RPMI7951 (cell line): ENCODE results near the gene RPL32. TPM values are rescaled to one million over a fixed set of nuclear protein-coding genes. Genes with fewer than 3 reads are reported as not detected.
A peak's percentile ranks its signal among the peaks of the same experiment; 100 is the strongest.
"Not testable (repeated sequence)": the region's sequence is repeated elsewhere in the genome, so short reads cannot be mapped to it uniquely, and the experiment has no call there.

Source experiments
- DNase-seq: peaks from one replicate; pipeline ENCODE4 v3.0.0-alpha.2; 2012; ENCODE audit warnings: low read depth
- total RNA-seq: library from RNA; depleted of rRNA; stranded (reverse); fragments of >200 nt; shearing (Covaris generic); gene quantifications from 2 replicates; pipeline ENCODE4 v1.2.3, GENCODE V29; 2014

RPL32 gene
- total RNA-seq, 1 experiment from 2014 or later: 2,401 TPM

DNA sequence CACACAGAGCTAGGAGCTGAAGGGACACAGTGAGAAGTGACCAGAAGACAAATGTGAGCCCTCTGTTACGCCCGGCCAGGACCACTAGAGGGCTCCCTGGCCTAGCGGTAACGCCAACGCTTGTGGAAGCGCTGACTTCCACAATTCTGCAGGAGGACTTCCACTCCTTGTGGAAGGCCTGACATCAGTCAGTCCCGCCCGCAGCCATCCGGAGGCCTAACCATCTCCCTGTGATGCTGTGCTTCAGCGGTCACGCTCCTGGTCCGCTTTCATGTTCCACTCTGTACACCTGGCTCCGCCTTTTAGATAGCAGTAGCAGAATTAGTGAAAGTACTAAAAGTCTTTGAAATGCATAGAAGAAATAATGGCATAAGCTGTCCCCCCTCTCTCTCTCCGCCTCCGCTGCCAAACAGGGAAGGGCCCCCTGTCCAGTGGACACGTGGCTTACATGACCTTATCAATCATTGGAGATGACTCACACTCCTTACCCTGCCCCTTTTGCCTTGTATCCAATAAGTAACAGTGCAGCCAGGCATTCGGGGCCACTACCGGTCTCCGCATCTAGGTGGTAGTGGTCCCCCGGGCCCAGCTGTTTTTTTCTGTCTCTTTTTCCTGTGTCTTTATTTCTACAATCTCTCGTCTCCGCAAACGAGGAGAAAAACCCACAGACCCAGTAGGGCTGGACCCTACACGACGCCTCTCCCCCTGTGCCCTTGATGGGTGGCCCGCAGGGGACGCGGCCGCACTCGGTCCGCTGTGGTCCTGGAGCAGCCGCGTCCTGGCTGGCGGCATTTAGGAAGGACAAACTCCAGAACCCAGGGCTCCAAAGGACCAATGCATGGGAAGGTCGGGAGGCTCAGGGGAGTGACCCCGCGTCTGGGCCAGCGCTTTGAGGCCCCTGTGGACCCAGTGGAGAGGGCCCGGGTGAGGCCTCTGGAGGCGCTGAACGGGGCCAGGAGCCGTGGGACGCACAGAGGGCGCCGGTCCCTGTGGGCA lies 27.0 kb upstream of the RPL32 start:
- DNase-seq: peak; percentile 85

DNA sequence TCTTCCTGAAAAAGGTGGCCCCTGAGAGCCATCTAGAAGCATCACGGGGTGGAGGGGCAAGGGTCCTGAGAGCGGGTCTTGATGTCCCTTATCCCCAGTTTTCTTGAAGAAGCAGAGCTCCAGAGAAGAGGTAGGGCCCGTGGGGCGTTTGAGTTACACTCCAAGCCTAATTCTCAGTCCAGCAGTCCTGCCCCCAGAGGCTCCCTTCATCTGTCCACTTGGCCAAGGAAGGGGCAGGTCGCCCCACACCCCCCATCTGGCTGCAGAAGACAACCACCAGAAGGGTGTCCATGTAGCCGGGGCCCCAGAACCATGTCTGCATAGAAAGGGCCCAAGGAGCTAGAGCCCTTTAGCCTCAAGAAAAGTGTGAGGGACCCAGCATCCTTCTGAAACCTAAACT lies 25.5 kb upstream of the RPL32 start:
- DNase-seq: no peak

DNA sequence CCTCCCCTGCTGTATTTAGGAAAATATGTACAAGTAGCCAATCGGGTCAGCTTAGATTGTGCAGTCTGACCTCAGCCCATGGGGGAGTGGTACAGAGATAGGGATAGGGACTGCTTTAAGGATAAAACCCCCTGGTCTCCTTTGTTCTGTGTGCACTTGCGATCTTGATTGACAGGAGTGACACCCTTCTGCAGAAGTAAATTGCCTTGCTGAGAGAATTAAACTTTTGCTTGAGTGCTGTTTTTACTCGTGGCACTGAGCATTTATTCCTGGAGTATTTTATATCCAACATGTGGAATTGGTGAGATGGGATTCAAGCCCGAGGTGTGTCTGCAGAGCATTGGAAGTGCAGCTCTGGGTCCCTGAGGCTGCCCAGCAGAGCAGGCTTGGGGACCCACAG lies 23.9 kb upstream of the RPL32 start:
- DNase-seq: no peak

DNA sequence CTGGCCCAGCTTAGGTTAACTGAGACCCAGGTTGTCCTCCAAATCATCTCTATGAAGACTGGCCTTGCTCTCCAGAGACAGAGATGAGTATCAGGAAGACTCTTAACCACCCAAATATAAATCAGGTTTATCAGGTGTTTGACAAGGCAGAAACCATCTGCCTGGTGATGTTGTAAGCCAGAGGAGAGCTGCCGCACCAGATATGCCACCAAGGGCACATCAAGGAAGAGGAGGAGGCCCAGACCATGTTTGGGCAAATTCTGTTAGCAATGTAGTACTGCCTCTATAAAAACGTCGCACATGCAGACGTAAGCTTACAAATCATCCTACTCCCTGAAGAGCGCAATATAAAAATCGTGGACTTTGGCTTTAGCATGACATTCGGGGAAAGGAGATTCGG lies 21.0 kb upstream of the RPL32 start:
- no peak for DNase-seq

DNA sequence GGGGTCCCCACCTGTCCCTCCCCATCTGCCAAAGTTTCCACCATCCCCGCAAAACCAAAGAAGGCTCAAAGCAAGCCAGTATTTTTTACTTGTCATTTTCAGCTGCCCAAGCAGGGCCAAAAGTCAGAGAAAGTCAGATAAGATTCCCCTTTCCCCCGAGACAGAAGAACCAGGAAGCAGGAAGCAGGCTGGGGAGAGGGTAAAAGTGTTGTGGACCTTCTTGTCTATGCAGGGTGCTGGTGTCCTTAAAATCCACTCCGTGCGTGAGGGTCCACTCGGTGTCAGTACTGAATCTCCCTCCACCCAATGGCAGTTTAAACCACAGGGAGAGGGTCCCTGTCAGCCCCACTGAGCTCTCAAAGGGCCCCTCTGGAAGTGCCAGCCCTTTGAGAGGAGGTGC lies 20.2 kb upstream of the RPL32 start:
- no peak for DNase-seq

DNA sequence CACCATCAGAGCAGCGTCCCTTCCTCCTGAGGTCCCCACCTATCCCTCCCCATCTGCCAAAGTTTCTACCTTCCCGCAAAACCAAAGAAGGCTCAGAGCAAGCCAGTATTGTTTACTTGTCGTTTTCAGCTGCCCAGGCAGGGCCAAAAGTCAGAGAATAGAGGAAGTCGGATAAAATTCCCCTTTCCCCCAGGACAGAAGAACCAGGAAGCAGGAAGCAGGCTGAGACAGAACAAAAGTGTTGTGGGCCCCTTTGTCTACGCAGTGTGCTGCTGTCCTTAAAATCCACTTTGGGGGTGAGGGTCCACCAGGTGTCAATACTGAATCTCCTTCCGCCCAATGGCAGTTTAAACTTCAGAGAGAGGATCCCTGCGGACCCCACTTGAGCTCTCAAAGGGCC lies 18.5 kb upstream of the RPL32 start:
- no peak for DNase-seq

DNA sequence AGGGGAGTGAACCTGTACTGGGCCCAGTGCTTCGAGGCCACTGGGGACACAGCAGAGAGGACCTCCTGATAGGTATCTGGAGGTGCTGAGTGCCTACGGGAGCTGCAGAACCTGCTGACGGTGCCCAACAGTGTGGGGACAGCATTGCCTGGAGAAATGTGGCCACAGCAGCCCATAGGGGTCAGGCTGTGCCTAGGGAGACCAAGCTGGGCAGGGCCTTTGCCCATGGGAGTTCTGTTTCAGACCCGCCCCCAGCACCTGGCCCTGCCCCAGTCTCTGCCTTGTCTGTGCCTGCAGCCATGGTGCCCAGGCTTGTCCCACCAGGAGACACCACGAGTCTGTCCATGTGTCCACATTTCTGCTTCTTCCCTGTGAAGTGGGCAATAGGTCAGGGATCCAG lies 15.3 kb upstream of the RPL32 start:
- no peak for DNase-seq

DNA sequence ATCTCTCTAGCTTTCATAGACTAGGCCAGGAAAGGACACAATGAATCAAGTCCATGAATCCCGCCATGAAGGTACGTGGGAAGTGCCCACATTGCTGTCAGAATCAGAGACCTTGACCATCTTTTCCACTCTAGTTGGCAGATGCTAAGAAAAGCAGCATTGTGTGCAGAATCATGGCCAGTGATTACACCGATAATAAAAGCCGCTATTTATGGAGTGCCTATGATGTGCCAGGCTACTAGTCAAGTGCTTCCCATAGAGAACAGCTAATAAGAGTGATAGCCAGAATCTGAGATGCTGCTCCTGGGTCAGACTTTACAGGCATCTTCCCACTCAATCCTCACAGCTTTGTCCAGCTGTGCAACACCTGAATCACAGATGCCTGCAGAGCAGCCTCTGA lies 13.2 kb upstream of the RPL32 start:
- DNase-seq: no peak

DNA sequence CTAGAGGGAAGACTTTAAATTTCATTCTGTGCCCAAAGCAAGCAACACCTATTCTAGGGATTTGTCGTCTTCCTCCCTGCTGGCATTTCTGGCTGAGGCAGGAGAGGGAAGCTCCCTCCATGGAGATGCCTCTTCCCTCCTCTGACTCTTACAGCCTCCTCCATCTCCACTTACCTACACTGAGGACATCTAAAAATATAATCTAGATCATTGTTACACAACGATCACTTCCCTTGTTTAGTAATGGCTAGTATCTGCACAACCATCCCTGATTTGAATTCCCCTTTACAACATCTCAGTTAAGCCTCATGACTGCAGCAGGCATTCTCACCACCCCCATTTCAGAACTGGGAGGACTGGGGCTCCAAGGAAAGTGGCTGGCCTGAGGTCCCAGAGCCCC lies 12.5 kb upstream of the RPL32 start:
- not testable (repeated sequence) for DNase-seq

DNA sequence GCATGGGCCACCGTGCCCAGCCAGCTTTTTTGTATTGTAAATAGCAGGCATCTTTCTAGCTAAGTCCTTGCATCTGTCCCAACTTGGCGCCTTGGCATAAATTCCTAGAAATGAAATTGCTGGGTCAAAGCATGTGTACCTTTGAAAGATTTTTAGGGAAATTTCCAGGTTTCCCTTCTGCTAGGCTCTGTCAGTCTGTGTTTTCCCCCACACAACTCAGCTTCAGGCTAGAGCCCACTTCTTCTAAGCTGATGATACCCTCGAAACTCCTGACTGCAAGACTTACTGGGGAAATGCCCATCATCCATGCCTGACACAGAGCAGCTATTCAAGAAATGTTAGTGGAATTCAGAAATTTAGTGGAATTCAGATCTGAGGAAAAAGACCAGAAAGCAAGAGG lies 10.8 kb upstream of the RPL32 start:
- DNase-seq: no peak

DNA sequence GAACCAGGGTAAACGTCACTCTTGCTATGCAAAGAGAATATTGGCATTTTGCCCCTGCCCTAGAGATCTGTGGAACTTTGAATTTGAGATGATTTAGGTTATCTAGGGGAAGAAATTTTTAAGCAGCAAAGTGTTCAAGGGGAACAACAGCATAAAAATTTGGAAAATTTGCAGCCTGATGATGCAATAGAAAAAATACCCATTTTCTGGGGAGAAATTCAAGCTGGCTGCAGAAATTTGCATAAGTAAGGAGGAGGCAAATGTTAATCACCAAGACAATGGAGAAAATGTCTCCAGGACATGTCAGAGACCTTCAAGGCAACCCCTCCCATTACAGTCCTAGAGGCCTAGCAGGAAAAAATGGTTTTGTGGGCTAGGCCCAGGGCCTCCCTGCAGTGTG lies 4.4 kb upstream of the RPL32 start:
- DNase-seq: no peak

DNA sequence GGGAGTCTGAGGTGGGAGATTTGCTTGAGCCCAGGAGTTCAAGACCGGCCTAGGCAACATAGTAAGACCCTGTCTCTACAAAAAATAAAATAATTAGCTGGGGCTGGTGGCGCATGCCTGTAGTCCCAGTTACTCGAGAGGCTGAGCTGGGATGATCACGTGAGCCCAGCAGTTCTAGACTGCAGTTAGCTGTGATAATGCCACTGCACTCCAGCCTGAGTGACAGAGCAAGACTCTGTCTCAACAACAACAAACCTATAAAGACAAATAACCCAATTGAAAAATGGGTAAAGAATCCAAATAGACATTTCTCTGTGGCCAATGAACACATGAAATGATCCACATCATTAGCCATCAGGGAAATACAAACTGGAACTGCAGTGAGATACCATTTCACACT lies 1.1 kb upstream of the RPL32 start:
- no peak for DNase-seq

DNA sequence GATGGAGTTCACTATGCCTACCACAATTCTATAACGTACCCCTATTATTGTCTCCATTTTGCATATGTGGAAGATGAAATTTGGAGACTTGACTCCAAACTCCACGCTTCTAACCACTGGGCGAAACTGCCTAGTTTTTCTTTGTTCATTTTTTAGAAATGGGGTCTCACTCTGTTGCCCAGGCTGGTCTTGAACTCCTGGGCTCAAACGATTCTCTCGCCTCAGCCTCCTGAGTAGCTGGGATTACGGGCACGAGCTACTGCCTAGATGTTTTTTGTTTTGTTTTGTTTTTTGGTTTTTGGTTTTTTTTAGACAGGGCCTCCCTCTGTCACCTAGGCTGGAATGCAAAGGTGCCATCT lies 584 bp upstream of the RPL32 start:
- no peak for DNase-seq

DNA sequence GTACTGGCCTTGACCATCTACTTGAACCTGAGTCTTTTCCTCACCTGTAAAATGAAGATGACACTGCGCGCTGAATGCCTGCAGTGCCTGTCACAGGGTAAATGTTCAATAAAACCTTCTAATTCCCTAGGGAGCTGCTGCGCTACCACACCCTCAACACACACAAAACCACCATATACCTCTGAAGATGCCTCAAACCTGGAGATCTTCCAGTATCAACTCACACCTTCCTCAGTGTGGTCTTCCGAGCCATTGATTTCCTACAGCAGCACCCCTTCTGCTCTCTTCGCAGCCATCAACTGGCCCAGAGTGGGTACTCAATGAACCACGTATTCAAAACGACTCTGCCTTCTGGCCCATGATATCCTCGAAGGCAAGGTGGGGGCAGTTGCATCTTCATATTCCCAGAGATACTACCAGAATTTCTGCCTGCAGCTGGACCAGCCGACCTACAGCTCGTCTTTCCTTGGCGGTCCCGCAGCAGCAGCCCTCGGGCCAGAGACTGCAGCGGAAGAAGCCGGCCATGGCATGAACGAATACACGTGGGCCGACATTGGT lies 695 bp downstream of the RPL32 start:
- DNase-seq: peak; percentile 30

DNA sequence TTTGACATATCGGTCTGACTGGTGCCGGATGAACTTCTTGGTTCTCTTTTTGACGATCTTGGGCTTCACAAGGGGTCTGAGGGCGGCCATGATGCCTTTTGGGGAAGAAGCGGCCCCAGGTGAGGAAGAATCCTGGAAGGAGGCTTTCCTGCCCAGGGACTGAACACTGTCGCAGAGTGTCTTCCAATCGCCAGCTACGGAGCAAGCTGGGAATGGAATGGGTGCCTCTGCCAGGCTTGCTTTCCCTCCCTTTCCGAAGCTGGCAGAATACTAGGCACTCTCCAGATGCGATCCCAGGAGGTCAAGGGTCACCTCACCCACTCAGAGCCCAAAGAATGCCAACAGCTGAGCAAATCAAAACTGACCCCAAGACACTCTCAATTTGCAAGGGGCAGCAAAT lies 1.2 kb downstream of the RPL32 start:
- not testable (repeated sequence) for DNase-seq

DNA sequence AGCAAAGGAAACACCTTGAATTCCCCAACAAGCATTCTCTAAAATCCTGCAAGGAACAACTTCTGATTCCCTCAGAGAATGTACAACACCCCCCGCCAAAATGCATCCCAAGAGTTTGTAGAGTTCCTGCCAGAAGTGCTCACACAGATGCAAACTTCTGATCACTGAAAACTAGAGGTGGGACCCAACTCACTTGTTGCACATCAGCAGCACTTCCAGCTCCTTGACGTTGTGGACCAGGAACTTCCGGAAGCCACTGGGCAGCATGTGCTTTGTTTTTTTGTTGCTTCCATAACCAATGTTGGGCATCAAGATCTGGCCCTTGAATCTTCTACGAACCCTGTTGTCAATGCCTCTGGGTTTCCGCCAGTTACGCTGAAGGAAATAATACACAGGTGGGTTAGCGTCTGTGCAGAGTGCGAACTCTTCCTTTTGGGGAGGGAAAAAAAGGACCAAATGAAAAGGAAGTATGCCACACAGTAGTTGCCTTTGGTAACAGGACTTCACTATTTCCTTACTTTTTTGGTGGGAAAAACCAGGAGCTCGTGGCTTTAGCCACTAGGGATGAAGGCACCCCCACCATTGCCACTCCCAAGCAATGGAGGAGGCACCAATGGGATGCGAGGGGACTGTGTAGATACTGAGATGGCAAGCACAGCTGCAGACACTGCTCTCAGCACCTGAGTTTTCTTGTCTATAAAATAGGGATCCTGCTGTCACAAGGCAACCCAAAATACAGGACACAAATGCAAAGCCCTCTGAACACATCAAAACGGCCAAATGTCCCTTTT lies 2.0 kb downstream of the RPL32 start:
- DNase-seq: no peak

DNA sequence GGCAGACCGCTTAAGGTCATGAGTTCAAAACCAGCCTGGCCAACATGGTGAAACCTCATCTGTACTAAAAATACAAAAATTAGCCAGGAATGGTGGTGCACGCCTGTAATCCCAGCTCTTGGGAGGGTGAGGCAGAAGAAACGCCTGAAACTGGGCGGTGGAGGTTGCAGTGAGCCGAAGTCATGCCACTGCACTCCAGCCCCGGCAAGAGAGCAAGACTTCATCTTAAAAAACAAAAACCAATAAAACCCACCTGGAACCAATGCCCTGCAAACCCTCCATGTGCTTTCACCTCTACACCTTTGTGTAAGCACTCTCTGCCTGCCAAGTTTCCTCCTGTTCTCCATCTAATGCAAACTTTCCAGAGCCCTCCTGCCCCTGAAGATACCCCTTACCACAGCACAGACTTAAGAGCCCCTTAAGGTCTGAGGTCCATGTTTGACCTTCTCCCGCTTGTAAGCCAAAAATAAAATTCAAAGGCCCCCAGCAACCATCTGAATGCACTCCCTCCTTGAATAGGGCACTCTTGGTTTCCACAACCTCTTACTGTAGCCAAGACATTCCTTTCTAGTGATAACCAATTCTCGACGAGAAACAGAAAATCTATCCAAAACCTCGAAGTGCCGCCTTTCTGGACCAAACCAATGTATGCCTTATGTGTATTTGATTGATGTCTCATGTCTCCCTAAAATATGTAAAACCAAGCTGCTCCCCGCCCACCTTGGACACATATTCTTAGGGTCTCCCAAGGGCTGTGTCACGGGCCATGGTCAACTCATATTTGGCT lies 3.0 kb downstream of the RPL32 start:
- no peak for DNase-seq

DNA sequence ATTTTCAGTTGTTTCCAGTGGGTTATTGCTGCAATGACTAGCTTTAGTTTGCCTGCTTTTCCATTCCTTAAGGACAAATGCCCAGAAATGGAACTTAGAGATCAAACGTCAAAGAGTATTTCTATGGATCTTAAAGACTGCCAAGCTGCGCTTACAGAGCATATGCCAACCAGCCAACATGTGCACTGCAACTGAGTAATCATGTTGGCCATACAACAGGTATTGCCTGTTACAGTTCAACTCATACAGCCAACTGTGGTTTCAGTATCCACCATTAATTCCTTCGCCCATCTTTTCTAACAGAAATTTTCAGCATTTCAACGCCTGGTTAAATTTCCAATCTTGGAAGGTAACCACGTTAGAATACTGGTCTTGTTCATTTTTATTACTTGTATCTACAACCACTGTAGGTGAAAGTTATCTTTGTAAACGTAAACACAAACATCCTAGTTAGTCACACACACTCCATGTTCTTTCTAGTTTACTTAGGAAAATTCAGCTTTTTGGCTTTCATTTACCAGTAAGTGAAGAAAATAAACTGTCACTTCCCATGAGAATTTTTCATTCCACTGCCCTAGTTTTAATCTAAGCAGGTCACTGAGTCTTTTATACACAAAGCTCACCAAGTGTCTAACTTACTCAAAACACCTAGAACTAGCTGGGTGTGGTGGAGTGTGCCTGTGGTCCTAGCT lies 3.9 kb downstream of the RPL32 start:
- no peak for DNase-seq

DNA sequence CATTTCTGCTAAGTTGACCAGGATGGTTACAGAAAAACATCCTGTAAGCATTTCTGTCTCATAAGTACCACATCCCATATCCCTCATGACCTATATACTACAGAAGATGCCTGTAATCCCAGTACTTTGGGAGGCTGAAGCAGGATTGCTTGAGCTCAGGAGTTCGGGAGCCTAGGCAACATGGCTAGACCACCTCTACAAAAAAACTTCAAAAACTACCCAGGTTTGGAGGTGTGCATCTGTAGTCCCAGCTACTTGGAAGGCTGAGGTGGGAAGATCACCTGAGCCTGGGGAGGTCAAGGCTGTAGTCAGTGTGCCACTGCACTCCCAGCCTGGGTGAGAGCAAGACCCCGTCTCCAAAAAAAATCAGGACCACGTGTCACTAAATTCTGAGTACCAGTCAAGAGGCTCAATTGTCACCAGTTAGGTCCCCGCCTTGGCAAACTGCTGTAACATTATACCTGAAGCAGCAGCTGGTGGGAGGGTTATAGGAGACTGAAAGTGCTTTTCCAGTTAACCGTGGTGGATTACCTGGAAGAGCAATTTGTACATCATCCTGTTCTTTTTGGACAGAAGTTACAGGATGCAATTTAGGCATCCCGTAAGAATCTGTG lies 6.2 kb downstream of the RPL32 start:
- no peak for DNase-seq

DNA sequence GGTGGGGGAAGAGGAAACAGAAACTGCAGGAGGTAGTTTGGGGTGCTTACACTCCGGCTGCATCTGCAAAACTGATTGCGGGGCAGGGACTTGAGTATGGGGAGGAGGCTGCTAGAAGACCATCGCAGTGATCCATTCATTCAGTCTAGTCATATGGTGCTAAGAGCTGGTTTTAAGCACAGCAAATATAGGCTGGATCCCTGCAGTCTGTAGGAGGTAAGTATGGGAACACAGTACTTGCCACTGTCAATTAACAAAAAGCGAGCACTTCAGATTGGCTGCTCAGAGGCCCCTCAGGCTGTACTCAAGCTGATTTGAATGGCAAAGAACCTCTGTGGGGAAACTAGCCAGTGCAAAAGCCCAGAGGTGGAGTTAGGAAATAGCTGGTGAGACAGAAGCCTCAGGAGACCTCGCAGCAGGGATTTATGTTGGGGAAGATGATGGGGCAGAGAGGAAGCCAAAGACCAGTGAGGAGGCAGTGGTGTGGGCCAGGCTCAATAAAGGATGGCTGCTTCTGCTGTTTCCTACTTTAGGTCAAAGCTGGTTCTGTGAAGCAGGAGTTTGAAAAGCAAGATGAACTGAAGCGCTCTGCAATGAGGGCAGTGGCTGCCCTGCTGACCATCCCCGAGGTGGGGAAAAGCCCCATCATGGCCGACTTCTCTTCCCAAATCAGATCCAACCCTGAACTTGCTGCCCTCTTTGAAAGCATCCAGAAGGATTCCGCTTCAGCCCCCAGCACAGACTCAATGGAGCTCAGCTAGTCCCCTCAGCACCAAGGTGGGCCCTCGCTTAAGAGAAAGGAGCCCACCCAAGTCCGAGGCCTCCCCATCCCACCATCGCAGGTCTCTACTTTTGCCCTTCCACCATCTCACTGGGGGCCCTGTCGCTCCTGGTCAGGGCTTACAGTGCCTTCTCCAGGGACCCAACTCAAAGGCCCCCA lies 7.9 kb downstream of the RPL32 start:
- no peak for DNase-seq
